Measurements from ENCODE around the gene KDM4B.

Gene KDM4B

DNA sequence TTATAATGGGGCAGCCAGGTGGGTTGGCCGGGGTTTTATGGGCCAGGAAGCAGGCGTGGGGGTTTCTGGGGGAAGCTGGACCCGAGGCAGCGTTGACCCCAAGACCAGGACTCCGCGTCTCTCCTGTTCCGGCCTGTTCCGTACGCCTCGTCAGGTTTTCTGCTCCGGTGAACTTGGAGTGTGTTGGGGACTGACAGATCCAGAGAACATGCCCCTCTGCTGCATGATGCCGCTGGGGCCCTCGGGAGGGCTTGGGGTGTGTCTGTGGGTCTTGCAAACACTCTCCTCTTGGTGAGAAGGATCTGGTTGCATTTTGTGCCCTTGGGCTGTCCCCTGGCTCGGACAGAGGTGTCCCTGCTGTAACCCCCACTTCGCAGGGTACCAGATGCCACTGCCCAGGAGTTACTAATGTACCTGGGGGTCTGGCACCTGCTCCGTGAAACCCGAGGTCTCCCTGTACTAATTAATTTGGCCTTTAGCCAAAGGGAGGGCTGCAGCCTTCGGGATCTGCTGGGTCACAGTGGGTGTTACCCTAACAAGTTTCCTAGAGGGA, 15.6 kb downstream of the KDM4B start:
- DNase-seq (ENCODE audit: low read depth), result no peak

GRCh38 chr19:4985551-4985991, 16.7 kb downstream of the KDM4B start:
- no peak for DNase-seq (ENCODE audit: low read depth)

- DNase-seq (ENCODE audit: low read depth), result no peak
These were observed 17.1 kb downstream of the KDM4B start for GRCh38 chr19:4986056-4986455.

- no peak for DNase-seq (ENCODE audit: low read depth)
These were observed 17.6 kb downstream of the KDM4B start for GRCh38 chr19:4986471-4986891.

DNA sequence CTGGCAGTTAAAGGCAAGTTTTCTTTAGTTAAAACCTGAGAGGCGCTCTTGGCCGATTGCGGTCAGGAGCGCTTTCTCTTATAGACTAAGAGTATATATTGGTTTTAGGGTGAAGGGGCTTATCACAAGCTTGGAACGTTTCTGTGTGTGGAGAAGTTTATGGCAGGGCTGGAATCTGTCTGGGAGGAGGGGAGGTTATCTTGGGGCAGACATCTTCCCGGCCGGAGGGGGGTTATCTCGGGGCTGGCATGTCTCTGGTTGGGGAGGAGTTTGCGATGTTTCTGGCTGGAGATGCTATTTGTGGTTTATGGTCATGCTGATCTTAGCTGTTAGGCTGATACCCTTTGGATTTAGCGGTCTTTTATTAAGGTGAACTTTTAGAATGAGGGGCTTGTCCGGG, 18.3 kb downstream of the KDM4B start:
- no peak for DNase-seq (ENCODE audit: low read depth)

- no peak for DNase-seq (ENCODE audit: low read depth)
These were observed 18.9 kb downstream of the KDM4B start for GRCh38 chr19:4987692-4988370.

GRCh38 chr19:4988770-4989251, 19.9 kb downstream of the KDM4B start:
- DNase-seq (ENCODE audit: low read depth), result no peak

GRCh38 chr19:4990306-4990705, 21.4 kb downstream of the KDM4B start:
- DNase-seq (ENCODE audit: low read depth), result no peak

- no peak for DNase-seq (ENCODE audit: low read depth)
These were observed 22.6 kb downstream of the KDM4B start for GRCh38 chr19:4991538-4991937.

GRCh38 chr19:4991996-4992698, 23.2 kb downstream of the KDM4B start:
- DNase-seq (ENCODE audit: low read depth), result no peak

GRCh38 chr19:4993683-4994082, 24.8 kb downstream of the KDM4B start:
- DNase-seq (ENCODE audit: low read depth), result no peak

GRCh38 chr19:4996701-4997100, 27.8 kb downstream of the KDM4B start:
- no peak for DNase-seq (ENCODE audit: low read depth)

GRCh38 chr19:4997297-4997696, 28.4 kb downstream of the KDM4B start:
- DNase-seq (ENCODE audit: low read depth), result no peak

DNA sequence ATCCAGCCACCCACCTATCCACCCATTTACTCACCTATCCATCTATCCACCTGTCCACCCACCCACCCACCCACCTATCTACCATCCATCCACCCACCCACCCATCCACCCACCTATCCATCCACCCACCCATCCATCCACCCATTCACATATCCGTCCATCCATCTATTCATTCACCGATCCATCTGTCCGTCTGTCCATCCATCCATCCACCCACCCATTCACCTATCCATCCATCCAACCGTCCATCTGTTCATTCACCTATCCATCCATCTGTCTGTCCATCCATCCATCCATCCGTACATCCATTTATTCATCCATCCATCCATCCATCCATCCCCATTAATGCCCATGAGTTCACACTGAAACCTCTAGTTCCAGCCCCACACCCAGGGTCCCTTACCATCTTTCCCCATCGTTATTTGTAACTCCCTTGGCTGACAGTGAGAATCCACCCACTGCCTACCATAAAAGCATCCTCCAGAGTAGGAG, 31.3 kb downstream of the KDM4B start:
- DNase-seq (ENCODE audit: low read depth), result no peak

DNA sequence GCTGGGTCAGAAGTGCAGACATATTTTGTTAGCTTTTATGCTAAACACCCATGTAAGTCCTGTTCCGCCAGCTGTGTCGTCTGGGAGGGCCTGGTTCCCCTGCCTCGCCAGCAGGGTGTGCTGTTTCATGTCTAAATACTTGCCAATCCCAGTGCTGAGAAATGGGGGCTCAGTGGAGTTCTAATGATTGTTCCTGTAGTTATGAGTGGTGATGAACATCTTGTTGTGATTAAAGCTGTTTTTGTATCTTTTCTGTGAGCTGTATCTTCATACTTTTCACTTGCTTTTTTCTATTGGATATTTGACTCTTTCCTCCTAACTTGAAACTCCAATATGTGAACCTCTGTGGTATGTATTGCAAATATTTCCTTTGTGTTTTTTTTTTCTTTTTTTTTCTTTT, 32.7 kb downstream of the KDM4B start:
- no peak for DNase-seq (ENCODE audit: low read depth)

- DNase-seq (ENCODE audit: low read depth), result no peak
These were observed 33.2 kb downstream of the KDM4B start for GRCh38 chr19:5002143-5002542.

DNA sequence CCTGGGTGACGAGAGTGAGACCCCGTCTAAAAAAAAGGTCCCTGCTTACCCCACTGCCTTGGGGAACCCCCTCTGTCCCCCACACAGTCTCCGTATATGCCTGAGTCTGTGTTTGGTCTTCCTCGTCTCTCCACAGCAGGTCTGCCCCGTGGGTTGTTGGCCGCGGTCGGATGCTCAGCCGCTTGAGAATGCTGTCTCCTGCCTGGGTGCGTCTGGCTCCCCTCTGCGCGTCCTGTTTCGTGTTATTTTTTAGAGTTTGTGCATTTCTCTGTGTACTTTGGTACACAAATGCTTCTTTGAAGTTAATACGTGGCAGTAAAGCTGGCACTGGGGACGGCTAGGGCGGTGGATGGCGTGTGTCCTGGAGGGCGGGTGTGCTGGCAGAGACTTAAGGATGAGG, 34.9 kb downstream of the KDM4B start:
- no peak for DNase-seq (ENCODE audit: low read depth)

DNA sequence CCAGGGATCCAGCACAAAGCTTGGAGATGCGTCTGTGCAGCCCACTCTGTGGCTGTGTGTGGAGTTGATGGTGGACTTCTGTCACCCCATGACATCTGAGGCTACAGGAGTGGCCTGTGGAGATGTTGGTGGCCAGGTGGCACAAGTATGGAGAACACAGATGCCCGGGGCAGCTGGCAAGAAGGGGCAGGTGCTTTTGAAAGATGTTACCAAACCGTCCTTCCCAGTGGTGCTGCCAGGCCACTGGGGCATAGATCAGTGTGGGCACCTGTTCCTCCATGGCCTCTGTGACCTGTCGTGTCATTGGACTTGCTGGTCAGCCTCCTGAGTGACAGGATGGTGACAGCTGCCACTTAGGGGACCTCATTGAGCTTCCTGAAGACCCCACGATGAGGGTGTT, 36.2 kb downstream of the KDM4B start:
- DNase-seq (ENCODE audit: low read depth), result no peak

DNA sequence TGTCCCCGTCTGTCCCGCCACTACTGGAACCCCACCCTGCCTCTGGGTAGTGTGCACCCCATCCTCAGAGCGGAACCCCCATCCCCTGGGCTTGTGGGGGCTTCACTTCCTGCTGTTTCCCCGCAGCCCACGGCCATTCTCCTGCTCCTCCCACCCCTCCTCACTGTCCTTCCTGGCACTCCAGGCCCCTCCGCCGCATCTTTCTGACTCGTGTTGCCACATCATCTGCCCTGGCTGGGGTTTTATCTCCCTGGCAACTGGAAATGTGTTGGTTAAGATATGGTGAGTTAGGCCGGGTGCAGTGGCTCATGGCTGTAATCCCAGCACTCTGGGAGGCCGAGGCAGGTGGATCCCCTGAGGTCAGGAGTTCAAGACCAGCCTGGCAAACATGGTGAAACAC, 37.3 kb downstream of the KDM4B start:
- DNase-seq (ENCODE audit: low read depth), result no peak

- no peak for DNase-seq (ENCODE audit: low read depth)
These were observed 37.9 kb downstream of the KDM4B start for GRCh38 chr19:5006821-5007220.

DNA sequence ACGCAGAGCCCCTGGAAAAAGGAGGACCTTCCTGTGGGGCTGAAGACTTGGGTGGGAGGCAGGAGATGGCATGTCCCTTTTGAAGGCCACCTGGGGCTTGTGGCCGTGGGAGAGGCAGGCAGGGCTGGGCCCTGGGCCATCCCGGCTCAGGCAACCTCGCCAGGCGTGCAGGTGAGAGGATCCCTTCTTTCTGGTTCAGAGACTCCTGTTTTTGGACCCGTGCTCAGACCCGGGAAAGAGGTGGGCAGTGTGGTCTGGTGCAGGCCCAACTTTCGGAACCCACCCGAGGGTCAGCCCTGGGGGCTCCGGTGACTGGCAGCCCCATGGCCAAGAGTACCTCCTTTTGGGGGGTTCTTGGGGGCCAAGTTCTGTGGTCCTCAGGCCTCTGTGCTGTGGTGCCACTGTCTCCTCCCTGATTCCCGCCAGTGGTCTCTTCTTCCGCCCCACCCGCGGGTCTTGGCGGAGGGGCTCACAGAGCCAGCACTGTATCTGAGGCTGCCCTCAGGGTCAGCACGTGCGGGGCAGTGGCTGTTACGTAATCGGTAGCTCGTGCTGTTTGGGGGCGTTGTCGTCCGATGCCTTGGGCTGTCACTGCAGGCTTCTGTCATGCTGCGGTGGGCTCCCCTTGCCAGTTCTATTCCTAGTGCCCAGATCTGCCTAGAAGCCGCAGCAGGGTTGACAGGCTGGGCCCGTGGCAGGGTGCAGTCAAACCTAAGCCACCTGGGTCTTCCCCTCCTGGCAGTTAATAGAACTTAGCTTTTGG, 42.7 kb downstream of the KDM4B start:
- DNase-seq (ENCODE audit: low read depth), result no peak

- DNase-seq (ENCODE audit: low read depth), result no peak
These were observed 44.0 kb downstream of the KDM4B start for GRCh38 chr19:5012688-5013457.
